ENCODE results near the gene PTPRG. TPM values are rescaled to one million over a fixed set of nuclear protein-coding genes. Genes with fewer than 3 reads are reported as not detected.

Gene PTPRG
- total RNA-seq, 1 experiment from 2014 or later: 32.1 TPM

GRCh38 chr3:61650719-61651410, 89.5 kb downstream of the PTPRG start:
- Histone ChIP-seq H3K4me3 (replicated peaks in 1 of 2; ENCODE audit: low read depth in 1 of 2, low read length in 2 of 2) (no peak overlapping the region), H3K9me2 (ENCODE audit: insufficient read depth) (no peaks in the 10 kb centered on the region), H3K27ac (ENCODE audit: low read depth, low read length) (no peak overlapping the region), H3K27me3 (ENCODE audit: insufficient read depth, low read length) (no peaks in the 10 kb centered on the region), H3K79me2 (ENCODE audit: insufficient read depth, low read length) (peaks cover 4% of the 10 kb centered on the region; the same call in 1 of the 2 replicates), H3K4me2 (ENCODE audit: low read length) (no peak overlapping the region), H3K9me3 (ENCODE audit: control insufficient read depth in 1 of 2, insufficient read depth in 1 of 2, low read depth in 1 of 2, low read length in 2 of 2) (no peaks in the 10 kb centered on the region), H3K4me1 (ENCODE audit: control insufficient read depth in 1 of 2, insufficient read depth in 2 of 2, low read length in 2 of 2) (peaks cover 8 to 19% of the 10 kb centered on the region in 2 experiments), H3K9ac (ENCODE audit: low read length) (no peak overlapping the region), H4K20me1 (ENCODE audit: insufficient read depth) (no peaks in the 10 kb centered on the region), H2AFZ (ENCODE audit: low read depth, low read length, poor library complexity, severe bottlenecking) (no peak overlapping the region), H3K36me3 (ENCODE audit: control insufficient read depth in 1 of 2, insufficient read depth in 2 of 2, low read length in 2 of 2) (no peaks in the 10 kb centered on the region)
- POLR2A ChIA-PET: no interaction called here
- TF ChIP-seq ZBTB33 (IDR thresholded peaks at IDR 0.05; ENCODE audit: extremely low read depth, insufficient replicate concordance, low read length) (no peak), SIN3A (IDR thresholded peaks at IDR 0.05; ENCODE audit: low read depth) (no peak), EGR1 (IDR thresholded peaks at IDR 0.05; ENCODE audit: low read depth) (no peak), TCF7L2 (IDR thresholded peaks at IDR 0.05; ENCODE audit: borderline replicate concordance, extremely low read depth, insufficient read depth, insufficient read length) (no peak), YY1 (IDR thresholded peaks at IDR 0.05; ENCODE audit: extremely low read depth, insufficient replicate concordance, low read depth, low read length) (no peak), FOSL1 (IDR thresholded peaks at IDR 0.05; ENCODE audit: low read depth) (no peak), POLR2AphosphoS5 (IDR thresholded peaks at IDR 0.05; ENCODE audit: low read depth, low read length) (no peak), RAD21 (IDR thresholded peaks at IDR 0.05; ENCODE audit: low read depth) (no peak), CEBPB (IDR thresholded peaks at IDR 0.05; ENCODE audit: low read depth) (no peak), POLR2A (IDR thresholded peaks at IDR 0.05; ENCODE audit: borderline replicate concordance, extremely low read depth, insufficient read depth, insufficient read length) (no peak), ZFX (IDR thresholded peaks at IDR 0.05) (no peak), CBX3 (IDR thresholded peaks at IDR 0.05; ENCODE audit: low read depth) (no peak), CTCF (IDR thresholded peaks at IDR 0.05 in 2 of 3, conservative IDR thresholded peaks at IDR 0.05 in 1 of 3; ENCODE audit: borderline replicate concordance in 1 of 3, insufficient read depth in 1 of 3, low read depth in 2 of 3, low read length in 2 of 3) (no peak), ZNF274 (IDR thresholded peaks at IDR 0.05; ENCODE audit: low read depth, low read length) (no peak), SP1 (IDR thresholded peaks at IDR 0.05; ENCODE audit: low read depth) (no peak)
- RAD21 ChIA-PET (ENCODE audit: low non-redundant PET in 1 of 2, low total read pairs in 2 of 2, uncharacterized antibody in 2 of 2, unreplicated experiment in 2 of 2): no interaction called here
- CTCF ChIA-PET: no interaction called here
- intact Hi-C loops (cut with micrococcal nuclease): no loop called here
- DNase-seq (ENCODE audit: low read depth, low spot score): no peak
- BruUV-seq (replicated peaks): no TSS peak
- ATAC-seq: no peak
